Activated B cell treated with CpG ODN at 0.5 μM for 24 hours (primary cell): ENCODE data around the gene PRKG1. TPM values are rescaled to one million over a fixed set of nuclear protein-coding genes. Genes with fewer than 3 reads are reported as not detected.

Source experiments
- ATAC-seq: fragments of 200-7000 bp; cut with Tn5 transposase; one replicate; pipeline ENCODE4 v1.10.0; 2021; ENCODE audit warnings: low read depth, mild to moderate bottlenecking, moderate library complexity
- CTCF ChIA-PET: fragments of 350-600 bp; sonication (Branson Sonifier 250); formaldehyde crosslinking; loops from one replicate; lab custom pipeline; 2021; ENCODE audit warnings: antibody characterized with exemption; lab: Charles Lee
- POLR2A ChIA-PET: fragments of 350-600 bp; sonication (Branson Sonifier 250); formaldehyde crosslinking; loops from one replicate; lab custom pipeline; 2021; ENCODE audit warnings: antibody characterized with exemption; lab: Charles Lee
- DNase-seq: peaks from one replicate; pipeline ENCODE4 v3.0.0; 2022
- H3K27ac Mint-ChIP-seq: one replicate; pipeline ENCODE4 v1.8.0; 2020; ENCODE audit warnings: mixed read lengths
- H3K27me3 Mint-ChIP-seq: one replicate; pipeline ENCODE4 v1.8.0; 2021; ENCODE audit warnings: mixed read lengths
- H3K36me3 Mint-ChIP-seq: one replicate; pipeline ENCODE4 v1.8.0; 2021; ENCODE audit warnings: low read depth, mixed read lengths
- H3K4me1 Mint-ChIP-seq: one replicate; pipeline ENCODE4 v1.8.0; 2021; ENCODE audit warnings: mixed read lengths
- H3K4me3 Mint-ChIP-seq: one replicate; pipeline ENCODE4 v1.8.0; 2020; ENCODE audit warnings: mild to moderate bottlenecking, mixed read lengths
- H3K9me3 Mint-ChIP-seq: one replicate; pipeline ENCODE4 v1.8.0; 2020; ENCODE audit warnings: mixed read lengths
- intact Hi-C: fragments of 100-400 bp; cut with micrococcal nuclease; formaldehyde crosslinking; loops from one replicate; pipeline ENCODE4 v1.15.1; 2024
- total RNA-seq: library from RNA; stranded (reverse); gene quantifications from 2 replicates; pipeline ENCODE4 v1.2.3, GENCODE V29; 2022
- TF ChIP-seq, protein P1 (sequence below): fragments of 200-600 bp; IDR thresholded peaks from one replicate; pipeline ENCODE4 v1.8.0; 2022; ENCODE audit warnings: antibody characterized with exemption, mild to moderate bottlenecking

Gene PRKG1
- total RNA-seq, 1 donor from 2014 or later: not detected

DNA sequence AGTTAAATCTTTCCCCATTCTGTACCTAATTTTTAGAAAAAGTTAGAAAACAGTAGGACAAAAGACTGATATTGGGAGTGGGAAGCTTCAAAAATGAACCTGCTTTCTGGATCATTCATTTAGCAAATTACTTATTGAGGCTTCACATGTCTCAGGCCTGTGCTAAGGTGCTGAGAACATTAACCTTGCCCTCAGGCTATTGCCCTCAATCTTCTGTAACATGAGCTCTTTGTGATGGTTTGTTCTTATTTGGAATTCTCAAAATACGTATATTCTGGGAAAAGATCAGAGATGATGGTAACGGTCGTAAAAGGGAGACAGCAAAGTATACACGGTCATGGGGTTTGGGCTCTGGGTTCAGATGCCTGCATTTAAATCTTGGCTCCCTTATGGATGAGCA lies 39.5 kb upstream of the PRKG1 start:
- intact Hi-C loops: no loop called here
- DNase-seq (no peak), ATAC-seq (no peak)
- no peak overlapping the region for H3K27ac Mint-ChIP-seq
- H3K4me3 Mint-ChIP-seq: no peak overlapping the region
- no peaks in the 10 kb centered on the region for H3K27me3 Mint-ChIP-seq
- TF ChIP-seq, protein P1, sequence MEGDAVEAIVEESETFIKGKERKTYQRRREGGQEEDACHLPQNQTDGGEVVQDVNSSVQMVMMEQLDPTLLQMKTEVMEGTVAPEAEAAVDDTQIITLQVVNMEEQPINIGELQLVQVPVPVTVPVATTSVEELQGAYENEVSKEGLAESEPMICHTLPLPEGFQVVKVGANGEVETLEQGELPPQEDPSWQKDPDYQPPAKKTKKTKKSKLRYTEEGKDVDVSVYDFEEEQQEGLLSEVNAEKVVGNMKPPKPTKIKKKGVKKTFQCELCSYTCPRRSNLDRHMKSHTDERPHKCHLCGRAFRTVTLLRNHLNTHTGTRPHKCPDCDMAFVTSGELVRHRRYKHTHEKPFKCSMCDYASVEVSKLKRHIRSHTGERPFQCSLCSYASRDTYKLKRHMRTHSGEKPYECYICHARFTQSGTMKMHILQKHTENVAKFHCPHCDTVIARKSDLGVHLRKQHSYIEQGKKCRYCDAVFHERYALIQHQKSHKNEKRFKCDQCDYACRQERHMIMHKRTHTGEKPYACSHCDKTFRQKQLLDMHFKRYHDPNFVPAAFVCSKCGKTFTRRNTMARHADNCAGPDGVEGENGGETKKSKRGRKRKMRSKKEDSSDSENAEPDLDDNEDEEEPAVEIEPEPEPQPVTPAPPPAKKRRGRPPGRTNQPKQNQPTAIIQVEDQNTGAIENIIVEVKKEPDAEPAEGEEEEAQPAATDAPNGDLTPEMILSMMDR: no peak
- ChIA-PET CTCF (no interaction called here), POLR2A (no interaction called here)
- H3K4me1 Mint-ChIP-seq: no peaks in the 10 kb centered on the region
- H3K9me3 Mint-ChIP-seq: no peaks in the 10 kb centered on the region
- no peaks in the 10 kb centered on the region for H3K36me3 Mint-ChIP-seq

DNA sequence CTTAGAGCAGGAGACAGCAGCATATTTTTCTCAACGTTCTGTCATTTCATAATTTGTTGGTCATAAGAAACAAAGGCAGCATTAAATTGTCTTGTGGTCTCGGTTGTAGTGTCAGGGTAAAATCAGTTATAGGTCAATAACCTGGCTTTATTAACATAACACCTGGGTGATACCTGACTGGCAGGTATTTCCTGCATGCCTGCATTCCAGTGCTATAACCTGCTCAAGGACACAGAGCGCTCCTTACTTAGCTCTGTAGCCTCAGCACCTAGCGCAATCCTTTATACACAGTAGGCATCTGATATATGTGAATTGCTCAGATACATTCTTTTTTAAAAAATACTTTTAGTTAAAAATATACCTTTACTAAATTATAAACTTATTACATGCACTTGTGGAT lies 38.9 kb upstream of the PRKG1 start:
- no peak overlapping the region for H3K4me3 Mint-ChIP-seq
- ATAC-seq: no peak
- H3K9me3 Mint-ChIP-seq: no peaks in the 10 kb centered on the region
- no peaks in the 10 kb centered on the region for H3K36me3 Mint-ChIP-seq
- intact Hi-C loops: no loop called here
- H3K27me3 Mint-ChIP-seq: no peaks in the 10 kb centered on the region
- POLR2A ChIA-PET: no interaction called here
- TF ChIP-seq, protein P1: no peak
- CTCF ChIA-PET: no interaction called here
- H3K4me1 Mint-ChIP-seq: no peaks in the 10 kb centered on the region
- DNase-seq: no peak
- no peak overlapping the region for H3K27ac Mint-ChIP-seq

DNA sequence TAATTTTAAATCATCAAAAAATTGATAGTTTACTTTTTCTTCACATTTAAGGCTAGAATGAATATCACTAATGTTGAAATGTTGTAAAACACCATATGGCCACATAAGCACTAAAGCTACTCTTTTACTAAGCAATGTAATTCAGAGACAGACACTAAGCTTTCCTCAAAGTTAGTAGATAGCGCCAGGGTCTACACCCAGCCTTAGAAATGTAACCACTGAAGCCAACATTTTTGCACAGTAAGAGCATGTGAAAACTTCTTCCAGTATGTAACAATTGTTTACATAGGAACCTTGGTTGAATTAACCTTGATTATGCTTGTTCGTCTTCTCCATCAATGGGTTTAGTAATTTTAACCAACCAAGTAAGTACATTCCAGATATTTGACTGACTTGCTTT lies 28.4 kb upstream of the PRKG1 start:
- intact Hi-C loops: no loop called here
- Mint-ChIP-seq H3K4me1 (no peaks in the 10 kb centered on the region), H3K27ac (no peak overlapping the region), H3K4me3 (no peak overlapping the region), H3K36me3 (no peaks in the 10 kb centered on the region), H3K9me3 (no peaks in the 10 kb centered on the region), H3K27me3 (no peaks in the 10 kb centered on the region)
- CTCF ChIA-PET: no interaction called here
- TF ChIP-seq, protein P1: no peak
- DNase-seq: no peak
- no peak for ATAC-seq
- POLR2A ChIA-PET: no interaction called here

DNA sequence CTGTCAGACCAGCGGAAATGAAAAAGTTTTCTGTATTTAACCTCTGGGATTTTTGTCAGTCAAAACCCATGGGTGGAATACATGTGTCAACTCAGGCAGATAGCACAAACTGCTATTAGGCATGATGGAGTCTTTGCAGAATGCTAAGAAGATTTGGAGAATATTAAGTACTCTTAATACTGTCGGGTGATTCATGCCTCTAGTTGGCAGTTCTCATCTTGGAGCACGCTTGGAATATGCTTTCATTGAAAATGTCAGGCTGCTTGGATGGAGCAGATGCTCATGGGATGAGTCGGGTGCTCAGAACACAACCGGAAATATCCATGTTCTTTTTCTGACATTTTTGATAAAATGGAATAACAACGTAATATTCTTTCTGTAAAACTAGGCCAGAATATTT lies 27.6 kb upstream of the PRKG1 start:
- CTCF ChIA-PET: no interaction called here
- H3K36me3 Mint-ChIP-seq: no peaks in the 10 kb centered on the region
- TF ChIP-seq, protein P1: no peak
- POLR2A ChIA-PET: no interaction called here
- DNase-seq (no peak), ATAC-seq (no peak)
- intact Hi-C loops: no loop called here
- no peaks in the 10 kb centered on the region for H3K9me3 Mint-ChIP-seq
- H3K4me1 Mint-ChIP-seq: no peaks in the 10 kb centered on the region
- H3K4me3 Mint-ChIP-seq: no peak overlapping the region
- H3K27me3 Mint-ChIP-seq: no peaks in the 10 kb centered on the region
- H3K27ac Mint-ChIP-seq: no peak overlapping the region

DNA sequence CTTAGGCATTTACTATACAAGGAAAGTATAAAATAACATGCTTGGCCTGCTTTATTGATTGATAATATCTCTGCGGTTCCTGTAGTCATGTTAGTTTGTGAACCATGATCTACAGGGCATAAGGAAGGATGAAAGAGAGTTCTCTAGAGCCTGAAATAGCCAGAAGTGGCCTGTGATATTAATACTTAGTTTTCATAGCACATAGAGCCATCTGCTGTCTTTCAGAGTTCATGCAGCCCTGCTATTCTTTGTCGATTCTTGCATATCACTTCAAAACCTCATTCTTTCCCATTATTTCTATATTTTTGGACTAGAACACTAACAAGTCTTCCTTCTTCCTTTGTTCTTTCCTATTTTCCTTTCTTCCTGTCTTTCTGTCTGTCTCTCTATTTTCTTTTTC lies 26.4 kb upstream of the PRKG1 start:
- Mint-ChIP-seq H3K9me3 (no peaks in the 10 kb centered on the region), H3K4me1 (no peaks in the 10 kb centered on the region), H3K4me3 (no peak overlapping the region), H3K36me3 (no peaks in the 10 kb centered on the region), H3K27ac (no peak overlapping the region), H3K27me3 (no peaks in the 10 kb centered on the region)
- TF ChIP-seq, protein P1: no peak
- no peak for DNase-seq
- intact Hi-C loops: no loop called here
- CTCF ChIA-PET: no interaction called here
- POLR2A ChIA-PET: no interaction called here
- no peak for ATAC-seq
